ENCODE measurements around the gene R3HDM2.

Gene R3HDM2

DNA sequence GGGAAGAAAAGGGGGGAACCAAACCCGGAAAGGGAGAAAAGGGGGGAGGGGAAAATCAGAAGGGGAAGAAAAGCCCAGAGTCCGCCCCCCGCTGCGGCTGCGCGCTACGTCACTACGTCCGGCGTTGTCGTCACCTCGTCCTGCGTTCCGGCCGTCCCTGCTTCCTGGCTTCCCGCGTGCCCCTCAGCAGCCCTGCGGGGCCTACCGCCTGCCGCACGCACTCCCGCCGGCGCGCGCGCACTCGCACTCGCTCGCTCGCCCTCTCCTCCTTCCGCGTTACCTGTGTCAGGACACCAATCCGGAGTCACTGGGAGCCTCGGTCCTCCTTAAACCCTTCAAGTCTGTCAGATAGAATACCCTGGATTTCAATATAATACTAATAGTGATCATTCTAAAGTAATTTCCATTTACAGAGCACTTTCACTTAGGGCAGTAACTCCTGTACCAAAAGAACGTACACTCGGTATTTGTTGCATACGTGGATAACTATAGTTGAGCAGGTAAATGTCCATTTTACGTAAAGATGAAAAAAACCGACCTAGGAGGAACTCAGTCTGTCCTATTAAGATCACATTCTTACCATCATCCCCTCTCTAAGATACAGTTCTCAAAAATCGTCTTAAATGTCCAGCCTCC is at the start of gene R3HDM2:
Gene R3HDM2 (minus strand): TSS at position 113 of the 636 bp plus-strand sequence. CDS start 120,615 bp downstream, outside the sequence.
- H3K27ac Mint-ChIP-seq: peak within 1 kb of the TSS; percentile 100
- H3K4me1 Mint-ChIP-seq (ENCODE audit: low read depth): peaks cover 41% of the 10 kb centered on the region
- no peaks in the 10 kb centered on the region for H3K36me3 Mint-ChIP-seq
- H3K4me3 Mint-ChIP-seq: peak within 1 kb of the TSS; percentile 99
- no peaks in the 10 kb centered on the region for H3K9me3 Mint-ChIP-seq (ENCODE audit: low read depth)
- H3K27me3 Mint-ChIP-seq: no peaks in the 10 kb centered on the region

DNA sequence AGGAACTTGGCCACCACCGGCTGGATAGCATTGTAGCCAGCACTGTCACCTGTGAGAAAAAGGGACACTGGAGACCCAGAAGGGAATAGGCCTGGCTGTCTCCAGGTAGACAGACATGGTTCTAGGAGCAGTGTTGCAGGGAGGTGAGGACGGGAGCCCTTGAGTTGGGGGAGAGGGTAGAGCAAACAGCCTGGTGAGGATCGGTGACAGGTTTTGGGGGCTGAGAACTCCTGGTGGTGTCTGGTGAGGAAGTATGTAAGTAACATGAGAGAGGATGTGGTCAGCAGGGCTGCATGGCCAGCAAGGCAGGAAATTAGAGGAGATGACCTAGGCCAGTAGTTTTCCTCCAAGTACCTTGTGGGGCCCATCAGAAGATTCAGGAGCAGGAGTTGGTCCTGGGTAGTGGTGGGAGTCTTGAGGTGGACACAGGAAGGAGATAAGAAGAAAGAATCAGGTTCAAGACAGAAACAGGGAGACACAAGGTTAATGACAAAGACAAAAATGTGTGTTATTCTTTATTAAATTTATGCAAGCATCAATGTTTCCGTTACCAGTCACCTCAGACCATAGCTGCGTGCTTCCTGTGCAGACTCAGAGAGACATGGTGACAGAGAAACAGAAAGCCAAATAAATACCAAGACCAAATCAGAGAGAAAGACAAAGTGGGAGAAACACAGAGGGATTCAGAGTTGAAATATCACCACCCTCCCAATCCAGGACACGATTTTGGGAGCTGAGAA is 48.7 kb upstream of the R3HDM2 start, which contains the start of gene ARHGAP9:
Gene ARHGAP9 (minus strand): TSS at position 491 of the 740 bp plus-strand sequence. CDS start 460 bp downstream, at position 31.
- H3K36me3 Mint-ChIP-seq: peaks cover 4% of the 10 kb centered on the region
- no peaks in the 10 kb centered on the region for H3K9me3 Mint-ChIP-seq (ENCODE audit: low read depth)
- H3K4me1 Mint-ChIP-seq (ENCODE audit: low read depth): peaks cover 71% of the 10 kb centered on the region
- peak within 1 kb of the TSS; percentile 95 for H3K4me3 Mint-ChIP-seq
- no peaks in the 10 kb centered on the region for H3K27me3 Mint-ChIP-seq
- peak within 1 kb of the TSS; percentile 100 for H3K27ac Mint-ChIP-seq

DNA sequence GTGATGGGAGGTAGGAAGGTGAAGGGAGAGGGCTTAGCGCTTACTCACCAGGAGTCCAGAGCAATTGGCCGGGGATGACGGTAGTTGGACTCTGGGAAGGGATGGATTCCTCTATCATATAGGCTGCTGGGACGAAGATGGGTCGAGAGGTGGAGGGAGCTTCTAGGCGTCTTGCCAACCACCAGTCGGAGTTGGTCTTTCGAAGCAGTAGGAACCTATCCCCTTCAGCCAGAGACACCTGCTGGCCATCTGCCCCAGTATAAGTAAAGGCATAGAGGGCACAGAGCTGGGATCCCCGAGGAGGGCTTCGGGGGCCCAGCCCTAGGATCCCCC is 48.2 kb upstream of the R3HDM2 start:
- H3K4me1 Mint-ChIP-seq (ENCODE audit: low read depth): peaks cover 76% of the 10 kb centered on the region
- H3K27me3 Mint-ChIP-seq: no peaks in the 10 kb centered on the region
- H3K4me3 Mint-ChIP-seq: peak overlapping the region; percentile 95
- H3K27ac Mint-ChIP-seq: peak overlapping the region; percentile 100
- H3K36me3 Mint-ChIP-seq: peaks cover 7% of the 10 kb centered on the region
- H3K9me3 Mint-ChIP-seq (ENCODE audit: low read depth): no peaks in the 10 kb centered on the region

DNA sequence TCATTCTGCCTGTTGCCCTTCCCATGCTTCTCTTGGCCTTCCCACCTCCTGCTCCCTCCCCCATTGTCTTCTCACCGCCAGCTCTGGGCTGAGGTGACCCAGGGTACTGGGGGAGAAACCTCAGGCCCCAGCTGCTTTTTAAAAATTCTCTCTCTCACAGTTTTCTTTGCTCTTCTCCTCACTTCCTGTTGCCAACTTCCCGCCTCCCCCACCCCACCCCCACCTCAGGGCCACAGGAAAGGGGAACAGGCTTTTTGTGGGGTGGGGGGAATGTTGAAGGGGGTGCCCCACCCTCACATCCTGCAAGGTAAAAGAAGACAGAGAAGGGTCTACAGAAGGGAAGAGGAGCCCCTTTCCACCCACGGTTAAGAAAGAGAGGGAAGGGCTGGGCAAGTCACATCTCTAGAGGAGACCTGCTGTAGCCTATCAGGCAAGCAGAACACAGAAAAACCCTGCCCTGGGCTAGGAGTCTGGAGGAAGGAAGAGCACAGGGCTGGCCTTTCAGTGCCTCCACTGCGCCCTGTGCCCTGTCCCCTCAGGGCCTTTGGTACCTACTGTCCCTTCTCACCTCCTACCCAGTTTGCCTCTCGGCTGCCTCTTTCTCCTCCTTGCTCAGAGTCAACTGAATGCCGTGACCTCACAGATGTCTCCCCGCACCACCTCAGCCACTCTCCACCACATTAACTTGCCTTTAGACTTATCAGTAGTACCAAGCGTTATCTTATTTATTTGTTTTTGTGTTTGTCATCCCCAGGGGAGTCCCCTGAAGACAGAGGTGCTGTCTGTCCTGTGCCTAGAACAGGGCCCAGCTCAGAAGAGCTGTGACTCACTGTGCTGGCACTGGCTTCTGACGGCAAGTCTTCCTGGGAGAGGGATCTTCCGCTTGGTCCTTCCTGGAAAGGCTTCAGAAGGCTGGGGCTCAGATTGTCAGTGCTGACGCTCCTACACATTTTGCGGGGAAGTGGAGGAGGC is 47.2 kb upstream of the R3HDM2 start:
- H3K27me3 Mint-ChIP-seq: no peaks in the 10 kb centered on the region
- H3K4me3 Mint-ChIP-seq: peak overlapping the region; percentile 95
- H3K9me3 Mint-ChIP-seq (ENCODE audit: low read depth): no peaks in the 10 kb centered on the region
- peaks cover 79% of the 10 kb centered on the region for H3K4me1 Mint-ChIP-seq (ENCODE audit: low read depth)
- H3K27ac Mint-ChIP-seq: peak overlapping the region; percentile 100
- peaks cover 11% of the 10 kb centered on the region for H3K36me3 Mint-ChIP-seq

DNA sequence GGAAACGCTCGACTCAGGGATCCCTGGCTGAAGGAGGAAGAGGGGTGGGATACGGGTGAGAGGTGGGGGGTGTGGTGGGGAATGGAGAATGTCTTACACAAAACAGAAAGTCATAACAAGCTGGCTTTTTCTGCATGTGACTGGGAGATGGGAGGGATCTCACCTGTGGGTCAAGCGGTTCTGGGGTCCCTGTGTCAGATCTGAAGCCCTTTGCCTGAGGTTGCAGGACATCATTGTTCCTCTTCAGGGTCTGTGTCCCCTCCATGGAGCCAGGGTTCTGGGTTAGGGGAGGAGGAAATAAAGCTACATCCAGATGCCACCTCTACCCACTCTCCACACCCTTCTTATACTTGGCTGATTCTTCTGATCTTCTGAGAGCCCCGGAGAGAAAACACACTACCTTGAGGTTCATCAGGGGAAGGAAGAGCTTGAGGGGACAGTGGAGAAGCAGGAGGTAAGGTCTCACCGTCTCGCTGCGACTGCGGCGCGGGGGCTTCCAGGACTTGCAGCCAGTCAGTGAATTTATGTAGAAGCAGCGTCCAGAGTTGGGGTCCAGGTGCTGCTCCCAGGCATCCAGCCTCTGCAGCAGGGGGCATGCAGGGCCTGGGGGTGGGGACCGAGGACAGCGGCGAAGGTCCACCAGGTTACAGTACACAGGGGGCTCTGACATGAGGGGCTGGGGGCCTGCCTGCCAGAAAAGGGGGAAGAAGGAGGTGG is 46.3 kb upstream of the R3HDM2 start:
- Mint-ChIP-seq H3K36me3 (peaks cover 11% of the 10 kb centered on the region), H3K4me1 (ENCODE audit: low read depth) (peaks cover 87% of the 10 kb centered on the region), H3K27ac (peak overlapping the region; percentile 100), H3K27me3 (no peaks in the 10 kb centered on the region), H3K4me3 (peak overlapping the region; percentile 95), H3K9me3 (ENCODE audit: low read depth) (no peaks in the 10 kb centered on the region)

DNA sequence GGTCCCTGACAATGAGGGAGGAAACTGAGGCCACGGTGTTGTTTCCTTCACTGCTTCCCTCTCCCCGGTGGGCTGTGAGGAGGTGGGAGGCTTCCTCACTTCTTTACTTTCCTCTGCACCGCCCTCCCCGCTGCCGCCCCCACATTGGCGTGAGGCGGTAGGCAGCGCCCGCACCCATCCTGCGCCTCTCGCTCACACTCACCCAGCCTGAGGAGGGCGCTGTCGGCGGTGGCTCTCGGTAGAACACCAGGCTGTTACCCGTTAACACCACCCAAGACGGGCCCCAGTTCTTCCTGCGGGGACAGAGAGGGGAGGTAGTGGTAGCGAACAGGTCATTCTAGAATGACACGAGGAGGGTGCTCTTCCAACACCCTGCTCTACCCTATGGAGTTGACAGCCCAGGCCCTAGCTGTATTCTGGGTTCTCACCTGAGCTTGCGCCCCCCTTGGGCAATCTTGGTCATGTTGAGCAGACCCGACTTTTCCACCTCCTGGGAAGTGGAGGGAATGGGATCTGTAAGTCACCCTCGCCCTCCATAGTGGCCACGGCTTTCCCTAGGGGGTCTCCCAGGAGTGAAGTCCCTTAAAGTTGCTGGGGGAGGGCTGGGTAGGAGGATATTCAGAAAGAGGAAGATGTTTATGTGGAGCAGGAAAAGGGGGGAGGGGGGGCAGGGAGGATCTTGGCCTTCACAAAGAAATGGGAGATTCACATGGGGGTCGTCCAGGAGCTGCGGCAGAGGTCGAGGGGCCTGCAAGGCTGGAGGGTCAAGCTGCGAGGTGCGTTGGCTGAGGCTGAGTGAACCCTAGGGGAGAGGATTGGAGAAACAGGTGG is 45.5 kb upstream of the R3HDM2 start:
- H3K27ac Mint-ChIP-seq: peak overlapping the region; percentile 100
- peaks cover 8% of the 10 kb centered on the region for H3K36me3 Mint-ChIP-seq
- H3K4me1 Mint-ChIP-seq (ENCODE audit: low read depth): peaks cover 83% of the 10 kb centered on the region
- no peaks in the 10 kb centered on the region for H3K27me3 Mint-ChIP-seq
- no peaks in the 10 kb centered on the region for H3K9me3 Mint-ChIP-seq (ENCODE audit: low read depth)
- H3K4me3 Mint-ChIP-seq: peak overlapping the region; percentile 95

DNA sequence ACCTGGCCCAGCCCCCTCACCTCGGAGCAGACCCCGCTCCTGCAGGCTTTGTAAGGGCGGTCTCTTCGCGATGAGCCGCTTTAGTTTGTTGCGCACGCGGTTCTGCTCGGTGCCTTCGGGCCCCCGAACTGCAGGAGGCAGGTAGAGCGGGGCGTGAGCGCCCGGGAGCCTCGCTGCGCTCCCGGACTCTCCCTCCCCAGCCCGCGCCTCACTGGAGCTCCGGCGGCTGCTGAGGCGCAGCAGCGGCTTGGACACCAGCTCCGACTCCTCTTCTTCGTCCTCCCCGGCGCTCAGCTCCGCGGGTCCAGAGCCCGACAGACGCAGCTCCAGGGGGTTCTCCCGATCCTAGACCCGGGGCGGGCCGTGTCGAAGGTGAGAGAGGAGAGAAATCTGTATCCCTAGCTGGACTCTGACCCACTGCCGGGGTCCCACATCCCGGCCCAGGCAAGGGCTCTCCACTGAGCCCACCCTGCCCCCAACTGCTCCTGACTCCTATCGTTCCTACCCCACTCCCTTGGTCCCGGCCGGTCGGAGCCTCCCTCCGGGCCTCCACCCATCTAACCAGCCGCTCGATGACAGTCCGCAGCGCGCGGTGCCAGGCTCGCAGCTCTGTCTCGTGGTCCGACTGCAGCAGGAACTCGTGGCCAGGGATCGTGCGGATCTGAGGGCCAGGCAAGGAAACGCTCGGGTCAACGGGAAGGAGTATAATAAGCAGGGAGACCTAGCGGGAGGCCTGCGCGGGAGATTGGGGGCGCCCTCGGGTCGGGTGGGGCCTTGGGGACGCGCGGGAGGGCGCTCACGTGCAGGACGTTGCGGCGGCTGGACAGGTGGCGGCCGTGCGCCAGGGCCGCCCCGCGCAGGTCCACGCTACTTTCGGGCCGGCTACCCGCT is 44.7 kb upstream of the R3HDM2 start:
- peaks cover 8% of the 10 kb centered on the region for H3K36me3 Mint-ChIP-seq
- no peaks in the 10 kb centered on the region for H3K9me3 Mint-ChIP-seq (ENCODE audit: low read depth)
- H3K4me3 Mint-ChIP-seq: peak overlapping the region; percentile 95
- H3K27me3 Mint-ChIP-seq: no peaks in the 10 kb centered on the region
- H3K4me1 Mint-ChIP-seq (ENCODE audit: low read depth): peaks cover 75% of the 10 kb centered on the region
- peak overlapping the region; percentile 100 for H3K27ac Mint-ChIP-seq

DNA sequence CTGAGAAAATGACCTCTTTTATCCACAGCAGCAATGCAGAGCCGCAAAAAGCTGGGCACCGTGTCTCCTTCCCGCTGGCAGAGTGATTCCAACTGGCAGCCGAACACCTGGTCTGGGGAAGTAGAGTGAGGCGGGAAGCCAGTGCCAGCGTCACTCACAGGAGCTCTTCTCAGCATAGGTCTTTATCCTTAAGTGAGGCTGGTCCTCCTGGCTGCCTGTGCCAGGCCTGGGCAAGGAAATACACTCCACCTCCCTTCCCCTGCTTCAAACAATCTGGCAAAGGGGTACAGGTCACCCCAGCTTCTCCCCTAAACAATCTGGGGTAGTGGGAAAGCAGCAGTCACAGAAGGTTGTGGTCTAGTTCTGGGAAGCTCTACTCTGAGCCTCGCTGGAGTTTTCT is 44.0 kb upstream of the R3HDM2 start:
- Mint-ChIP-seq H3K4me1 (ENCODE audit: low read depth) (peaks cover 68% of the 10 kb centered on the region), H3K4me3 (peak overlapping the region; percentile 88)

DNA sequence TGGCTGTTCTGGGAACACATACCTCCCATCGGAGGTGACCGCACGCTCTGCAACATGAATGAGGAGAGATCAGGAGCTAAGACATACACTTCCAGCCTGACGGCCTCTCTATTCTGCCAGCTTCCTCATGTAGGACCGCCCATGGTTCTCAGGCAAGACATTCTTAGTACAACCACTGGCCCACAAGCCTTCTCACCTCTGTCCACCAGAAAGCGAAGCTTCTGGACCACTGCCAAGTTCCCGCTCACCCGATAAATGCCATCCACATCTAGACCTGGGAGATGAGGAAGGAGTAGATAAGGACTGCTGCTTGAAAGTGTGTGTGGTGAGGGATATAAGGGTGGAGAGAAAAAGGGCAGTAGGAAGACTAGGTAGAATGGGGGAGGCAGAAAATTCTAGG is 43.6 kb upstream of the R3HDM2 start:
- no peaks in the 10 kb centered on the region for H3K27me3 Mint-ChIP-seq
- peaks cover 8% of the 10 kb centered on the region for H3K36me3 Mint-ChIP-seq
- H3K4me1 Mint-ChIP-seq (ENCODE audit: low read depth): peaks cover 66% of the 10 kb centered on the region
- H3K27ac Mint-ChIP-seq: peak overlapping the region; percentile 90
- H3K4me3 Mint-ChIP-seq: peak overlapping the region; percentile 88
- no peaks in the 10 kb centered on the region for H3K9me3 Mint-ChIP-seq (ENCODE audit: low read depth)

More for the DNA sequence above, 44.0 kb upstream of the R3HDM2 start:
- Mint-ChIP-seq H3K36me3 (peaks cover 8% of the 10 kb centered on the region), H3K27ac (peak overlapping the region; percentile 90), H3K27me3 (no peaks in the 10 kb centered on the region), H3K9me3 (ENCODE audit: low read depth) (no peaks in the 10 kb centered on the region)

DNA sequence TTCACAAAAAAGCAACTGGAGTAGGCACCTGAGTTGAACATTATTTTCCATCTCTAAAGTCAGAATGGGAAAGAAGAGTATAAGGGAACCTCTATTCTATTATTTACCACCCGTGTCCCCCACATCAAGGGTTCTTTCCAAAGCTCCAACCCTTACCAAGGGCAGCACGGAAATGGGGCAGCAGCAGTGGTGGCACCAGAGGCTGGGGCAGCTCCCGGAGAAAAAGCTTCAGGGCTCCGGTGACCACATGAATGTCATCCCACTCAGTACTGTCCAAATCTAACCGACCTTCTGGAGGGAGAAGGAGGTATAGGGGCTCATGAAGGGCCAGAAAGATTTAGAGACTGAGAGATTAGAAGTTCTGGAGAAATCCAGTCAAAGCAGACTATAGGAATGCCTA is 43.0 kb upstream of the R3HDM2 start:
- peak overlapping the region; percentile 88 for H3K4me3 Mint-ChIP-seq
- H3K4me1 Mint-ChIP-seq (ENCODE audit: low read depth): peaks cover 60% of the 10 kb centered on the region
- H3K36me3 Mint-ChIP-seq: peaks cover 8% of the 10 kb centered on the region
- H3K9me3 Mint-ChIP-seq (ENCODE audit: low read depth): no peaks in the 10 kb centered on the region
- peak overlapping the region; percentile 90 for H3K27ac Mint-ChIP-seq
- no peaks in the 10 kb centered on the region for H3K27me3 Mint-ChIP-seq

DNA sequence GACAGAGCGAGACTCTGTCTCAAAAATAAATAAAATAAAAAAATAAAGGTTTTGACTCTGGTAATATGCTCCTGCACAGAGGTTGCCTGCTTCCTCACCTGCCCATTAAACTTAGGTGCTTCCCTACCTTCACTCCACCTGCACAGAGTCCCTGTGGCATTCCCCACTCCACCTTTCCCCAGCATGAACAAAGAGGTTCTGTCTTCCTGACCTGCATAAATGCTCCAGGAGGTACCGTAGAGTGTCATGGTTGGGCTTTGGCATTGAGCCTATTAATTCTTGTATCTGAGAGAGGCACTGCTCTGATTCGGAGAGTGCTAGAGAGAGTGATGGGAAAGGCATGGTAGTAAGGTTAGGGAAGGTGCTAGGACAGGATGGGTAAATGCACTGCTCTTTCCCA is 42.5 kb upstream of the R3HDM2 start:
- Mint-ChIP-seq H3K27me3 (no peaks in the 10 kb centered on the region), H3K9me3 (ENCODE audit: low read depth) (no peaks in the 10 kb centered on the region), H3K4me3 (peak overlapping the region; percentile 88), H3K27ac (peak overlapping the region; percentile 90), H3K36me3 (peaks cover 9% of the 10 kb centered on the region), H3K4me1 (ENCODE audit: low read depth) (peaks cover 55% of the 10 kb centered on the region)

DNA sequence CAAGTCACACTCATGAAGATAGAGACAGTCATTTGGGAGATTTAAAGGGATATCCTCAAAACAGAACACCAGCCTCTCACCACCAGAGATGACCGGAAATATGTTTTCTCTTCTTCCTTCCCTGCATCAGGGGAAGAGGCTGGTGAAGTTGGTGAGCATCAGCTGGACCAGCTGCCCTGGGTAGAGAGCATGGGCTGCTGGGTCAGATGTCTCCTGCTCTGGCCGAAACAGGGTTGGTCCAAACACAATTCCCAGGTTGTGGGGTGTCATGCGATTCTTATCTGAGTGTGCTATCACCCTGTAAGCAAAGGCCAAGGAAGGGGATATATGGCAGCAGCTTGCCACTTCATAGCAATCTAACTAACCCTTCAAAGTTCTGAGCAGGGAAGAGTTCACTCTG is 41.5 kb upstream of the R3HDM2 start:
- no peaks in the 10 kb centered on the region for H3K27me3 Mint-ChIP-seq
- H3K36me3 Mint-ChIP-seq: peaks cover 13% of the 10 kb centered on the region
- no peak overlapping the region for H3K4me3 Mint-ChIP-seq
- H3K27ac Mint-ChIP-seq: peak overlapping the region; percentile 58
- no peaks in the 10 kb centered on the region for H3K9me3 Mint-ChIP-seq (ENCODE audit: low read depth)
- H3K4me1 Mint-ChIP-seq (ENCODE audit: low read depth): peaks cover 47% of the 10 kb centered on the region

DNA sequence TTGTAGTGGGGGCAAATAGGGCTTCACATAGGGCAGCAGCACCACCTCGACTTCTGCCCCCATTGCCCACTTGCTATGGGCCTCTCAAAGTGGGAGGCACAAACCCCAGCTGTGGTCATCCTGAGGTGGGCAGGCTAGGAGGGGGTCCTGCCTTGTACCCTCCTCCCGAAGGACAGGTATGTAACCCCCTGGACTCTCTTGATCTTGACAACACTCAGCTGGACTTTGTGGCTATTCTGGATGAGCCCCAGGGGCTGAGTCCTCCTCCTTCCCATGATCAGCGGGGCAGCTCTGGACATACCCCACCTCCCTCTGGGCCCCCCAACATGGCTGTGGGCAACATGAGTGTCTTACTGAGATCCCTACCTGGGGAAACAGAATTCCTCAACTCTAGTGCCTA is 40.8 kb upstream of the R3HDM2 start:
- Mint-ChIP-seq H3K4me1 (ENCODE audit: low read depth) (peaks cover 41% of the 10 kb centered on the region), H3K36me3 (peaks cover 16% of the 10 kb centered on the region), H3K4me3 (no peak overlapping the region), H3K27ac (no peak overlapping the region), H3K9me3 (ENCODE audit: low read depth) (no peaks in the 10 kb centered on the region), H3K27me3 (no peaks in the 10 kb centered on the region)

All from activated naive CD8-positive, alpha-beta T cell (primary cell).